IPS-18a (cell line): Measurements from ENCODE around the gene ZNF438.
"Not testable (repeated sequence)": the region's sequence is repeated elsewhere in the genome, so short reads cannot be mapped to it uniquely, and the experiment has no call there.

ENCODE experiments used
- H3K27ac ChIP-seq: one replicate; pipeline ENCODE4 v1.5.1; 2013; ENCODE audit warnings: low read length
- H3K27me3 ChIP-seq: one replicate; pipeline ENCODE4 v1.6.1; 2013; ENCODE audit warnings: mild to moderate bottlenecking, low read length; ENCODE audit not compliant: control insufficient read depth, insufficient read depth
- H3K36me3 ChIP-seq: one replicate; pipeline ENCODE4 v1.6.1; 2013; ENCODE audit warnings: low read depth, low read length; ENCODE audit not compliant: control insufficient read depth
- H3K4me1 ChIP-seq: one replicate; pipeline ENCODE4 v1.6.1; 2013; ENCODE audit warnings: low read depth, low read length; ENCODE audit not compliant: control insufficient read depth
- H3K4me3 ChIP-seq: one replicate; pipeline ENCODE4 v1.5.1; 2013; ENCODE audit warnings: low read length
- H3K9ac ChIP-seq: one replicate; pipeline ENCODE4 v1.6.1; 2013; ENCODE audit warnings: mild to moderate bottlenecking, low read length, moderate library complexity
- H3K9me3 ChIP-seq: one replicate; pipeline ENCODE4 v1.6.1; 2013; ENCODE audit warnings: low read depth, low read length; ENCODE audit not compliant: control insufficient read depth

Gene ZNF438

GRCh38 chr10:31037749-31038148 is 6.1 kb upstream of the ZNF438 start:
- Histone ChIP-seq H3K9me3 (no peaks in the 10 kb centered on the region), H3K27ac (no peak overlapping the region), H3K4me3 (no peak overlapping the region), H3K9ac (no peak overlapping the region), H3K27me3 (peaks cover 13% of the 10 kb centered on the region), H3K4me1 (peaks cover 22% of the 10 kb centered on the region), H3K36me3 (no peaks in the 10 kb centered on the region)

GRCh38 chr10:31036209-31036608 is 4.5 kb upstream of the ZNF438 start:
- Histone ChIP-seq H3K9me3 (no peaks in the 10 kb centered on the region), H3K4me1 (peaks cover 22% of the 10 kb centered on the region), H3K4me3 (no peak overlapping the region), H3K9ac (no peak overlapping the region), H3K27ac (no peak overlapping the region), H3K27me3 (peaks cover 13% of the 10 kb centered on the region), H3K36me3 (no peaks in the 10 kb centered on the region)

GRCh38 chr10:31035266-31035798 is 3.7 kb upstream of the ZNF438 start:
- Histone ChIP-seq H3K4me1 (peaks cover 31% of the 10 kb centered on the region), H3K36me3 (no peaks in the 10 kb centered on the region), H3K4me3 (no peak overlapping the region), H3K9me3 (no peaks in the 10 kb centered on the region), H3K9ac (no peak overlapping the region), H3K27ac (no peak overlapping the region), H3K27me3 (peaks cover 22% of the 10 kb centered on the region)

- Histone ChIP-seq H3K27me3 (peaks cover 26% of the 10 kb centered on the region), H3K9me3 (no peaks in the 10 kb centered on the region), H3K4me1 (peaks cover 41% of the 10 kb centered on the region), H3K36me3 (no peaks in the 10 kb centered on the region), H3K9ac (no peak overlapping the region), H3K27ac (no peak overlapping the region), H3K4me3 (no peak overlapping the region)
Measured at GRCh38 chr10:31034098-31034909, 2.6 kb upstream of the ZNF438 start.

- H3K27ac ChIP-seq = no peak overlapping the region
- no peak overlapping the region for H3K4me3 ChIP-seq
Measured at GRCh38 chr10:31033147-31033546, 1.5 kb upstream of the ZNF438 start.

GRCh38 chr10:31032258-31033132 is 830 bp upstream of the ZNF438 start:
- H3K9ac ChIP-seq = peak overlapping the region; percentile 77
- peaks cover 51% of the 10 kb centered on the region for H3K4me1 ChIP-seq
- peaks cover 26% of the 10 kb centered on the region for H3K27me3 ChIP-seq
- no peaks in the 10 kb centered on the region for H3K9me3 ChIP-seq
- H3K4me3 ChIP-seq = peak overlapping the region; percentile 91
- no peaks in the 10 kb centered on the region for H3K36me3 ChIP-seq
- H3K27ac ChIP-seq = peak overlapping the region; percentile 67

More at GRCh38 chr10:31033147-31033546, 1.5 kb upstream of the ZNF438 start:
- Histone ChIP-seq H3K9me3 (no peaks in the 10 kb centered on the region), H3K27me3 (peaks cover 26% of the 10 kb centered on the region), H3K9ac (no peak overlapping the region), H3K36me3 (no peaks in the 10 kb centered on the region), H3K4me1 (peaks cover 51% of the 10 kb centered on the region)

- H3K4me1 ChIP-seq = peaks cover 46% of the 10 kb centered on the region
- no peaks in the 10 kb centered on the region for H3K36me3 ChIP-seq
- H3K9ac ChIP-seq = peak overlapping the region; percentile 77
- peak overlapping the region; percentile 91 for H3K4me3 ChIP-seq
- peaks cover 26% of the 10 kb centered on the region for H3K27me3 ChIP-seq
- H3K9me3 ChIP-seq = no peaks in the 10 kb centered on the region
- H3K27ac ChIP-seq = no peak overlapping the region
Measured at GRCh38 chr10:31031205-31031557, 484 bp downstream of the ZNF438 start.

GRCh38 chr10:31030800-31031199 is 865 bp downstream of the ZNF438 start:
- Histone ChIP-seq H3K4me3 (peak overlapping the region; percentile 91), H3K36me3 (no peaks in the 10 kb centered on the region), H3K27me3 (peaks cover 26% of the 10 kb centered on the region), H3K27ac (no peak overlapping the region), H3K9ac (no peak overlapping the region), H3K4me1 (peaks cover 44% of the 10 kb centered on the region), H3K9me3 (no peaks in the 10 kb centered on the region)

GRCh38 chr10:31030260-31030659 is 1.4 kb downstream of the ZNF438 start:
- Histone ChIP-seq H3K9ac (no peak overlapping the region), H3K36me3 (no peaks in the 10 kb centered on the region), H3K4me3 (no peak overlapping the region), H3K27me3 (peaks cover 24% of the 10 kb centered on the region), H3K27ac (no peak overlapping the region), H3K9me3 (no peaks in the 10 kb centered on the region), H3K4me1 (peaks cover 38% of the 10 kb centered on the region)

GRCh38 chr10:31028081-31028480 is 3.6 kb downstream of the ZNF438 start:
- Histone ChIP-seq H3K9me3 (no peaks in the 10 kb centered on the region), H3K4me3 (no peak overlapping the region), H3K36me3 (no peaks in the 10 kb centered on the region), H3K4me1 (peaks cover 29% of the 10 kb centered on the region), H3K27me3 (peaks cover 13% of the 10 kb centered on the region), H3K27ac (no peak overlapping the region), H3K9ac (no peak overlapping the region)

- H3K9ac ChIP-seq, H3K4me3 ChIP-seq, H3K27ac ChIP-seq, H3K9me3 ChIP-seq, H3K36me3 ChIP-seq: not testable (repeated sequence)
- Histone ChIP-seq H3K27me3 (peaks cover 13% of the 10 kb centered on the region), H3K4me1 (peaks cover 29% of the 10 kb centered on the region)
Measured at GRCh38 chr10:31026279-31026678, 5.4 kb downstream of the ZNF438 start.
